Measurements from ENCODE around the gene KLK5. TPM values are rescaled to one million over a fixed set of nuclear protein-coding genes. Genes with fewer than 3 reads are reported as not detected.

The KLK5 gene
- total and polyA plus RNA-seq, 5 donors from 2014 or later = not detected

GRCh38 chr19:50921426-50922316 is 31.2 kb downstream of the KLK5 start:
- no peaks in the 10 kb centered on the region for H3K36me3 ChIP-seq (ENCODE audit: control insufficient read depth, insufficient read depth, low read length)
- H3K9me3 Mint-ChIP-seq = peaks cover 0 to 4% (median 0%) of the 10 kb centered on the region in 7 donors
- H3K27ac Mint-ChIP-seq = no peak overlapping the region
- ATAC-seq (ENCODE audit: low read depth in 2 of 2) = no peak
- no peak for DNase-seq
- H3K4me1 Mint-ChIP-seq = peaks cover 0 to 9% (median 6%) of the 10 kb centered on the region in 4 donors
- no peaks in the 10 kb centered on the region for H3K36me3 Mint-ChIP-seq
- no peak overlapping the region for H3K4me3 ChIP-seq (ENCODE audit: low read depth, low read length)
- H3K27me3 ChIP-seq (ENCODE audit: control insufficient read depth, insufficient read depth, low read length) = no peaks in the 10 kb centered on the region
- no peak overlapping the region for H3K4me3 Mint-ChIP-seq
- peaks cover 6% of the 10 kb centered on the region for H3K4me1 ChIP-seq (ENCODE audit: control insufficient read depth, insufficient read depth, low read length, poor library complexity, severe bottlenecking)
- no peaks in the 10 kb centered on the region for H3K9me3 ChIP-seq (ENCODE audit: control insufficient read depth in 2 of 2, low read length in 2 of 2)
- peaks cover 22% of the 10 kb centered on the region for H3K27me3 Mint-ChIP-seq
- H3K27ac ChIP-seq (ENCODE audit: insufficient read depth, low read length, poor library complexity, severe bottlenecking) = no peak overlapping the region

DNA sequence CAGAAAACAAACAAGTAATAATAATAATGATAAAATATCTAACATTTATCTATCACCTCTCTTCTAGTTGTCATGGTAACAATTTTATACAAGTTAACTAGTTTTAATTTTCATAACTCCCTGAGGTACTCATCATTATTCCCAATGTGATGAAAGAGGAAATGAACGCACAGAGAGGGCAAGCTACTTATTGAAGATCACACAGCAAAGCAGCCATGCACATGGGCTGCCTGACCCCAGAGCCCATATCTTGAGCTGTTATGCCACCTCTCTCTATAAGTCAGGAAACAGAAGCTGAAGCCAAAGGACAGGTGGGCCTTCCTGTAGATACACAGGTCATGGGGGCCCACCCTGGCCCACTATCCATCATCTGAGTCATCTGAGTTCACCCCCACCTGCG is 36.8 kb downstream of the KLK5 start:
- H3K4me3 ChIP-seq (ENCODE audit: low read depth, low read length) = no peak overlapping the region
- DNase-seq (no peak), ATAC-seq (ENCODE audit: low read depth in 2 of 2) (no peak)
- H3K9me3 Mint-ChIP-seq = peaks cover 0 to 1% (median 0%) of the 10 kb centered on the region in 7 donors
- no peak overlapping the region for H3K27ac ChIP-seq (ENCODE audit: insufficient read depth, low read length, poor library complexity, severe bottlenecking)
- H3K27ac Mint-ChIP-seq = no peak overlapping the region
- no peaks in the 10 kb centered on the region for H3K9me3 ChIP-seq (ENCODE audit: control insufficient read depth in 2 of 2, low read length in 2 of 2)
- H3K27me3 Mint-ChIP-seq = peaks cover 10% of the 10 kb centered on the region
- H3K4me1 ChIP-seq (ENCODE audit: control insufficient read depth, insufficient read depth, low read length, poor library complexity, severe bottlenecking) = no peaks in the 10 kb centered on the region
- H3K36me3 ChIP-seq (ENCODE audit: control insufficient read depth, insufficient read depth, low read length) = no peaks in the 10 kb centered on the region
- no peaks in the 10 kb centered on the region for H3K4me1 Mint-ChIP-seq
- peaks cover 5% of the 10 kb centered on the region for H3K27me3 ChIP-seq (ENCODE audit: control insufficient read depth, insufficient read depth, low read length)
- H3K36me3 Mint-ChIP-seq = no peaks in the 10 kb centered on the region
- H3K4me3 Mint-ChIP-seq = no peak overlapping the region

- Mint-ChIP-seq H3K9me3 (peaks cover 0 to 3% (median 0%) of the 10 kb centered on the region in 7 donors), H3K36me3 (no peaks in the 10 kb centered on the region), H3K27ac (peak overlapping the region in 1 of 3 donors; percentile 52), H3K4me3 (no peak overlapping the region), H3K27me3 (peaks cover 17% of the 10 kb centered on the region), H3K4me1 (peaks cover 0 to 18% (median under 1%) of the 10 kb centered on the region in 4 donors)
- Histone ChIP-seq H3K4me1 (ENCODE audit: control insufficient read depth, insufficient read depth, low read length, poor library complexity, severe bottlenecking) (peaks cover 4% of the 10 kb centered on the region), H3K9me3 (ENCODE audit: control insufficient read depth in 2 of 2, low read length in 2 of 2) (no peaks in the 10 kb centered on the region), H3K27me3 (ENCODE audit: control insufficient read depth, insufficient read depth, low read length) (peaks cover 14% of the 10 kb centered on the region), H3K36me3 (ENCODE audit: control insufficient read depth, insufficient read depth, low read length) (no peaks in the 10 kb centered on the region), H3K27ac (ENCODE audit: insufficient read depth, low read length, poor library complexity, severe bottlenecking) (no peak overlapping the region), H3K4me3 (ENCODE audit: low read depth, low read length) (no peak overlapping the region)
- ATAC-seq (ENCODE audit: low read depth in 2 of 2) = no peak
- DNase-seq = no peak
Observed at GRCh38 chr19:50912727-50913716, 39.8 kb downstream of the KLK5 start.

- no peak overlapping the region for H3K27ac Mint-ChIP-seq
- Histone ChIP-seq H3K36me3 (ENCODE audit: control insufficient read depth, insufficient read depth, low read length) (no peaks in the 10 kb centered on the region), H3K27ac (ENCODE audit: insufficient read depth, low read length, poor library complexity, severe bottlenecking) (no peak overlapping the region), H3K4me1 (ENCODE audit: control insufficient read depth, insufficient read depth, low read length, poor library complexity, severe bottlenecking) (peaks cover 4% of the 10 kb centered on the region), H3K27me3 (ENCODE audit: control insufficient read depth, insufficient read depth, low read length) (peaks cover 14% of the 10 kb centered on the region), H3K9me3 (ENCODE audit: control insufficient read depth in 2 of 2, low read length in 2 of 2) (no peaks in the 10 kb centered on the region), H3K4me3 (ENCODE audit: low read depth, low read length) (no peak overlapping the region)
- no peaks in the 10 kb centered on the region for H3K36me3 Mint-ChIP-seq
- ATAC-seq (ENCODE audit: low read depth in 2 of 2) (no peak), DNase-seq (no peak)
- no peak overlapping the region for H3K4me3 Mint-ChIP-seq
- H3K4me1 Mint-ChIP-seq = peaks cover 0 to 19% (median under 1%) of the 10 kb centered on the region in 4 donors
- H3K27me3 Mint-ChIP-seq = peaks cover 26% of the 10 kb centered on the region
- peaks cover 0 to 1% (median 0%) of the 10 kb centered on the region in 7 donors for H3K9me3 Mint-ChIP-seq
Observed at GRCh38 chr19:50912102-50912599, 40.7 kb downstream of the KLK5 start.

GRCh38 chr19:50911206-50912101 is 41.4 kb downstream of the KLK5 start, which contains the start of gene KLK4:
Gene KLK4 (minus strand): TSS chr19:50911395. CDS start chr19:50910738, 657 bp downstream.
- H3K27ac ChIP-seq (ENCODE audit: insufficient read depth, low read length, poor library complexity, severe bottlenecking) = no peak within 1 kb of the TSS
- Mint-ChIP-seq H3K27ac (no peak within 1 kb of the TSS), H3K4me1 (peaks cover 0 to 19% (median under 1%) of the 10 kb centered on the region in 4 donors), H3K9me3 (peaks cover 0 to 1% (median 0%) of the 10 kb centered on the region in 7 donors), H3K36me3 (no peaks in the 10 kb centered on the region), H3K27me3 (peaks cover 31% of the 10 kb centered on the region), H3K4me3 (no peak within 1 kb of the TSS)
- ATAC-seq (ENCODE audit: low read depth in 2 of 2) (no peak), DNase-seq (no peak)
- no peak within 1 kb of the TSS for H3K4me3 ChIP-seq (ENCODE audit: low read depth, low read length)
- no peaks in the 10 kb centered on the region for H3K36me3 ChIP-seq (ENCODE audit: control insufficient read depth, insufficient read depth, low read length)
- peaks cover 14% of the 10 kb centered on the region for H3K27me3 ChIP-seq (ENCODE audit: control insufficient read depth, insufficient read depth, low read length)
- peaks cover 4% of the 10 kb centered on the region for H3K4me1 ChIP-seq (ENCODE audit: control insufficient read depth, insufficient read depth, low read length, poor library complexity, severe bottlenecking)
- no peaks in the 10 kb centered on the region for H3K9me3 ChIP-seq (ENCODE audit: control insufficient read depth in 2 of 2, low read length in 2 of 2)

DNA sequence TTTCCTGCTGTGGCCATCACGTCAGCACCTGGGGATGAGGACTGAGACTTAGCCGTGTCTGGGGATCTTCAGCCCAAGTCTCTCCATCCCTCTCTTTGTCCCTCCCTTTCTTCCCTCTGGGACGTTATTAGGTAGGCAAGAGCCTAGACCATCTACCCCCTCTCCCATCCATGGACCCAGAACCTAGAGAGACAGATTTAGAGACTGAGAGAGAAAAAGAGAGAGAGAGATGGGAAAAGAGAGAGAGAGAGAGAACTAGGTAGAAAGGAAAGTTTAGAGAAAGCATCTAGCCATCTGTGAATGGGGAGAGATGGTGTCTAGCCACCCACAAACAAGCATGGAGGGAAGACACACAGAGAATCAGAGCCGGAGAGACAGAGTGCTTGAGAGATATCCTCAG is 42.1 kb downstream of the KLK5 start:
- peaks cover 33% of the 10 kb centered on the region for H3K27me3 Mint-ChIP-seq
- no peaks in the 10 kb centered on the region for H3K36me3 Mint-ChIP-seq
- DNase-seq (no peak), ATAC-seq (ENCODE audit: low read depth in 2 of 2) (no peak)
- Histone ChIP-seq H3K36me3 (ENCODE audit: control insufficient read depth, insufficient read depth, low read length) (no peaks in the 10 kb centered on the region), H3K4me3 (ENCODE audit: low read depth, low read length) (no peak overlapping the region), H3K27ac (ENCODE audit: insufficient read depth, low read length, poor library complexity, severe bottlenecking) (no peak overlapping the region), H3K27me3 (ENCODE audit: control insufficient read depth, insufficient read depth, low read length) (peaks cover 14% of the 10 kb centered on the region), H3K9me3 (ENCODE audit: control insufficient read depth in 2 of 2, low read length in 2 of 2) (no peaks in the 10 kb centered on the region), H3K4me1 (ENCODE audit: control insufficient read depth, insufficient read depth, low read length, poor library complexity, severe bottlenecking) (peaks cover 4% of the 10 kb centered on the region)
- H3K27ac Mint-ChIP-seq = no peak overlapping the region
- no peak overlapping the region for H3K4me3 Mint-ChIP-seq
- H3K9me3 Mint-ChIP-seq = peaks cover 0 to 1% (median 0%) of the 10 kb centered on the region in 7 donors
- peaks cover 0 to 19% (median under 1%) of the 10 kb centered on the region in 4 donors for H3K4me1 Mint-ChIP-seq

All from CD4-positive, CD25-positive, alpha-beta regulatory T cell (primary cell).